ENCODE results near the gene SYNCRIP.
A peak's percentile ranks its signal among the peaks of the same experiment; 100 is the strongest.
"Not testable (repeated sequence)": the region's sequence is repeated elsewhere in the genome, so short reads cannot be mapped to it uniquely, and the experiment has no call there.

The SYNCRIP gene

GRCh38 chr6:85642774-85643536 lies at the start of gene SYNCRIP:
Gene SYNCRIP (minus strand): TSS chr6:85642886. CDS start chr6:85641439, 1,447 bp downstream.
- DNase-seq, result peak; percentile 98

- no peak for DNase-seq
These were observed 48.8 kb upstream of the SYNCRIP start for GRCh38 chr6:85691478-85691877.

- no peak for DNase-seq
These were observed 47.4 kb upstream of the SYNCRIP start for GRCh38 chr6:85690071-85690470.

GRCh38 chr6:85685713-85686112 lies 43.0 kb upstream of the SYNCRIP start:
- no peak for DNase-seq

- no peak for DNase-seq
These were observed 42.1 kb upstream of the SYNCRIP start for GRCh38 chr6:85684809-85685171.

- no peak for DNase-seq
These were observed 41.6 kb upstream of the SYNCRIP start for GRCh38 chr6:85684133-85684808.

- DNase-seq, result not testable (repeated sequence)
These were observed 39.2 kb upstream of the SYNCRIP start for GRCh38 chr6:85681899-85682298.

GRCh38 chr6:85680388-85680787 lies 37.7 kb upstream of the SYNCRIP start:
- DNase-seq, result no peak

- DNase-seq, result no peak
These were observed 36.9 kb upstream of the SYNCRIP start for GRCh38 chr6:85679445-85680123.

GRCh38 chr6:85678602-85679444 lies 36.1 kb upstream of the SYNCRIP start:
- peak; percentile 99 for DNase-seq

GRCh38 chr6:85678026-85678601 lies 35.4 kb upstream of the SYNCRIP start:
- DNase-seq, result peak; percentile 73

GRCh38 chr6:85677234-85677956 lies 34.7 kb upstream of the SYNCRIP start:
- DNase-seq, result no peak

GRCh38 chr6:85676086-85676729 lies 33.5 kb upstream of the SYNCRIP start:
- DNase-seq, result no peak

- DNase-seq, result no peak
These were observed 32.5 kb upstream of the SYNCRIP start for GRCh38 chr6:85675030-85675819.

- no peak for DNase-seq
These were observed 31.9 kb upstream of the SYNCRIP start for GRCh38 chr6:85674604-85675003.

GRCh38 chr6:85673198-85674139 lies 30.8 kb upstream of the SYNCRIP start:
- no peak for DNase-seq

GRCh38 chr6:85672623-85673022 lies 29.9 kb upstream of the SYNCRIP start:
- DNase-seq, result no peak

GRCh38 chr6:85672050-85672449 lies 29.4 kb upstream of the SYNCRIP start:
- no peak for DNase-seq

GRCh38 chr6:85670573-85670972 lies 27.9 kb upstream of the SYNCRIP start:
- DNase-seq, result no peak

All from NCI-H146 (cell line).